Measurements from ENCODE around the gene TM4SF4. TPM values are rescaled to one million over a fixed set of nuclear protein-coding genes. Genes with fewer than 3 reads are reported as not detected.

Gene TM4SF4
- total RNA-seq, 1 experiment from 2014 or later: 1.4 TPM

DNA sequence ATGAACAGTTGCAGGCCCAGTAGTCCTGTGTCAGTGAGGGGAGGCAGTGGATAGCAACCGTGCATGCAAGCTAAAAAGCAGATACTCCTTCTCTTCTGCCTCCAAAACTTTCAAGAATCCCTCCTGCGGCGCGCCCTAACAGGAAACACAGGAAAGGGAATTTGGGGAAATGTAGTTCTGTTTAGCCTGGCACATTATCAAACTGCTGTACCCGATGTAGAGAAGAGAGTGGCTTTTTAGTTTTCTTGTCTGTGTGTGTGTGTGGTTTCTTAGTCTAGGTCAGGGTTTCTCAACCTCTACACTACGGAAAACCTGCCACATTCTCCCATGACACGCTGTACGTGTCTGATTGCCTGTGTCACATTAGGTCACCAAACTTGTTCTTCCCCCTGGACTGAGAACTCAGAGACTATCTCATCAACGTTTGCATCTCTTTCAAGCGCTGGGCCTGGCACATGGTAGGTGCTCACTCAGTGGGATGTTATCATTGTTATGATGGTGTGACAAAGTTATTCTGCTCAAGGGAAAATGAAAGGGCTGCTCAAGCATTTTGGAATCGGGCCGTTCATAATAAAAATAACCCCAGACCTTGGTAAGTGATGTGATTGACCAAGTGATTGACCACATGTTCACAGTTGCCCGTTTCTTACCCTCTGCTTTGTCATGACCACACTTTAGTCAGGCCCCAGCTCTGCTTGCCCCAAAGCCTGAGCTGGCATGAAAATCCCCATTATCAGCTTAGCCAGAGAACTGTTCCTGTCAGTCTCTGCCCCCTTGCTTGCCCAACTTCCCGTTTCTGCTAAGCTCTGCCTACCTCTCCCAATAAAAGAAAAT is 33.2 kb downstream of the TM4SF4 start:
- ATAC-seq: no peak
- TF ChIP-seq CREB1 (CRISPR knock-in tag; IDR thresholded peaks at IDR 0.05) (no peak), ZNF671 (CRISPR knock-in tag; IDR thresholded peaks at IDR 0.05) (no peak)
- TF ChIP-seq, protein P1, sequence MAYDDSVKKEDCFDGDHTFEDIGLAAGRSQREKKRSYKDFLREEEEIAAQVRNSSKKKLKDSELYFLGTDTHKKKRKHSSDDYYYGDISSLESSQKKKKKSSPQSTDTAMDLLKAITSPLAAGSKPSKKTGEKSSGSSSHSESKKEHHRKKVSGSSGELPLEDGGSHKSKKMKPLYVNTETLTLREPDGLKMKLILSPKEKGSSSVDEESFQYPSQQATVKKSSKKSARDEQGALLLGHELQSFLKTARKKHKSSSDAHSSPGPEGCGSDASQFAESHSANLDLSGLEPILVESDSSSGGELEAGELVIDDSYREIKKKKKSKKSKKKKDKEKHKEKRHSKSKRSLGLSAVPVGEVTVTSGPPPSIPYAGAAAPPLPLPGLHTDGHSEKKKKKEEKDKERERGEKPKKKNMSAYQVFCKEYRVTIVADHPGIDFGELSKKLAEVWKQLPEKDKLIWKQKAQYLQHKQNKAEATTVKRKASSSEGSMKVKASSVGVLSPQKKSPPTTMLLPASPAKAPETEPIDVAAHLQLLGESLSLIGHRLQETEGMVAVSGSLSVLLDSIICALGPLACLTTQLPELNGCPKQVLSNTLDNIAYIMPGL (CRISPR knock-in tag; IDR thresholded peaks at IDR 0.05): no peak
- DNase-seq (ENCODE audit: low spot score): no peak
- H3K4me1 Mint-ChIP-seq: no peaks in the 10 kb centered on the region; the same call in 1 of the 2 replicates
- POLR2A ChIA-PET: no interaction called here
- H3K9me3 Mint-ChIP-seq: no peaks in the 10 kb centered on the region
- H3K27me3 Mint-ChIP-seq (ENCODE audit: low read depth): no peaks in the 10 kb centered on the region
- H3K4me3 Mint-ChIP-seq: no peak overlapping the region
- H3K27ac Mint-ChIP-seq: no peak overlapping the region
- no peaks in the 10 kb centered on the region for H3K36me3 Mint-ChIP-seq
- CTCF ChIA-PET: interaction anchor here (0.6 to 2.3 kb wide), 4 partner anchors 210 to 538 kb away, joined by 3 to 6 read pairs (median 3); no protein-coding TSS in a partner anchor

DNA sequence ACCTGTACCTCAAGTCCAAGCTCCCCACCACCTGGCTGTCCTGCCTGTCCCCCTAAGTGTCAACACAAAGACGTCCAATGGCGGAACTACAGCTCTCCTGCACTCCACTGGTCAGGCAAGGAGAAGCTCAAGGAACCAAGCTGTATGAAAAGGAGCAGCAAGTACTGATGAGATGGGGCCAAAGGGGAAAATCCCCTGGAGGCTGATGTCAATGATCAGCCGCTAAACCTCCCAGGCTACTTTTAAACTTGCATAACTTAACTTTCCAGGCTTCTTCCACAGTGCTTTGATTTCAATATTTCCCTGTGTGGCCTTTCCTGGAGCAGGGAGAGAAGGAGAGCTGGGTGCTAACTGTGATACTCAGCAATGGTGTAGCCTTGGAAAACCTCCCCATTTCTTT is 35.0 kb downstream of the TM4SF4 start:
- no peak for DNase-seq (ENCODE audit: low spot score)
- no peak for ATAC-seq
- no peaks in the 10 kb centered on the region for H3K9me3 Mint-ChIP-seq
- no peaks in the 10 kb centered on the region for H3K27me3 Mint-ChIP-seq (ENCODE audit: low read depth)
- ChIA-PET POLR2A (no interaction called here), CTCF (interaction anchor here (0.7 to 1.5 kb wide), 6 partner anchors 15 to 299 kb away, joined by 3 to 5 read pairs (median 4); no protein-coding TSS in a partner anchor)
- H3K27ac Mint-ChIP-seq: no peak overlapping the region
- H3K4me3 Mint-ChIP-seq: no peak overlapping the region
- H3K4me1 Mint-ChIP-seq: no peaks in the 10 kb centered on the region; the same call in 1 of the 2 replicates
- H3K36me3 Mint-ChIP-seq: no peaks in the 10 kb centered on the region
- no peak for TF ChIP-seq FOXP1 (CRISPR knock-in tag; IDR thresholded peaks at IDR 0.05; ENCODE audit: borderline replicate concordance)
- TF ChIP-seq ZNF232 (CRISPR knock-in tag; IDR thresholded peaks at IDR 0.05): no peak
- TF ChIP-seq, protein P2, sequence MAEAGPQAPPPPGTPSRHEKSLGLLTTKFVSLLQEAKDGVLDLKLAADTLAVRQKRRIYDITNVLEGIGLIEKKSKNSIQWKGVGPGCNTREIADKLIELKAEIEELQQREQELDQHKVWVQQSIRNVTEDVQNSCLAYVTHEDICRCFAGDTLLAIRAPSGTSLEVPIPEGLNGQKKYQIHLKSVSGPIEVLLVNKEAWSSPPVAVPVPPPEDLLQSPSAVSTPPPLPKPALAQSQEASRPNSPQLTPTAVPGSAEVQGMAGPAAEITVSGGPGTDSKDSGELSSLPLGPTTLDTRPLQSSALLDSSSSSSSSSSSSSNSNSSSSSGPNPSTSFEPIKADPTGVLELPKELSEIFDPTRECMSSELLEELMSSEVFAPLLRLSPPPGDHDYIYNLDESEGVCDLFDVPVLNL (CRISPR knock-in tag; IDR thresholded peaks at IDR 0.05; ENCODE audit: borderline replicate concordance, low read depth): no peak
- TF ChIP-seq NR2C2 (CRISPR knock-in tag; IDR thresholded peaks at IDR 0.05): no peak
- TF ChIP-seq, protein P3, sequence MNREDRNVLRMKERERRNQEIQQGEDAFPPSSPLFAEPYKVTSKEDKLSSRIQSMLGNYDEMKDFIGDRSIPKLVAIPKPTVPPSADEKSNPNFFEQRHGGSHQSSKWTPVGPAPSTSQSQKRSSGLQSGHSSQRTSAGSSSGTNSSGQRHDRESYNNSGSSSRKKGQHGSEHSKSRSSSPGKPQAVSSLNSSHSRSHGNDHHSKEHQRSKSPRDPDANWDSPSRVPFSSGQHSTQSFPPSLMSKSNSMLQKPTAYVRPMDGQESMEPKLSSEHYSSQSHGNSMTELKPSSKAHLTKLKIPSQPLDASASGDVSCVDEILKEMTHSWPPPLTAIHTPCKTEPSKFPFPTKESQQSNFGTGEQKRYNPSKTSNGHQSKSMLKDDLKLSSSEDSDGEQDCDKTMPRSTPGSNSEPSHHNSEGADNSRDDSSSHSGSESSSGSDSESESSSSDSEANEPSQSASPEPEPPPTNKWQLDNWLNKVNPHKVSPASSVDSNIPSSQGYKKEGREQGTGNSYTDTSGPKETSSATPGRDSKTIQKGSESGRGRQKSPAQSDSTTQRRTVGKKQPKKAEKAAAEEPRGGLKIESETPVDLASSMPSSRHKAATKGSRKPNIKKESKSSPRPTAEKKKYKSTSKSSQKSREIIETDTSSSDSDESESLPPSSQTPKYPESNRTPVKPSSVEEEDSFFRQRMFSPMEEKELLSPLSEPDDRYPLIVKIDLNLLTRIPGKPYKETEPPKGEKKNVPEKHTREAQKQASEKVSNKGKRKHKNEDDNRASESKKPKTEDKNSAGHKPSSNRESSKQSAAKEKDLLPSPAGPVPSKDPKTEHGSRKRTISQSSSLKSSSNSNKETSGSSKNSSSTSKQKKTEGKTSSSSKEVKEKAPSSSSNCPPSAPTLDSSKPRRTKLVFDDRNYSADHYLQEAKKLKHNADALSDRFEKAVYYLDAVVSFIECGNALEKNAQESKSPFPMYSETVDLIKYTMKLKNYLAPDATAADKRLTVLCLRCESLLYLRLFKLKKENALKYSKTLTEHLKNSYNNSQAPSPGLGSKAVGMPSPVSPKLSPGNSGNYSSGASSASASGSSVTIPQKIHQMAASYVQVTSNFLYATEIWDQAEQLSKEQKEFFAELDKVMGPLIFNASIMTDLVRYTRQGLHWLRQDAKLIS (CRISPR knock-in tag; IDR thresholded peaks at IDR 0.05; ENCODE audit: borderline replicate concordance): no peak
- TF ChIP-seq, protein P4, sequence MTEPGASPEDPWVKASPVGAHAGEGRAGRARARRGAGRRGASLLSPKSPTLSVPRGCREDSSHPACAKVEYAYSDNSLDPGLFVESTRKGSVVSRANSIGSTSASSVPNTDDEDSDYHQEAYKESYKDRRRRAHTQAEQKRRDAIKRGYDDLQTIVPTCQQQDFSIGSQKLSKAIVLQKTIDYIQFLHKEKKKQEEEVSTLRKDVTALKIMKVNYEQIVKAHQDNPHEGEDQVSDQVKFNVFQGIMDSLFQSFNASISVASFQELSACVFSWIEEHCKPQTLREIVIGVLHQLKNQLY (CRISPR knock-in tag; IDR thresholded peaks at IDR 0.05): no peak
- TF ChIP-seq MXD4 (CRISPR knock-in tag; IDR thresholded peaks at IDR 0.05; ENCODE audit: borderline replicate concordance): no peak
- TF ChIP-seq, protein P5, sequence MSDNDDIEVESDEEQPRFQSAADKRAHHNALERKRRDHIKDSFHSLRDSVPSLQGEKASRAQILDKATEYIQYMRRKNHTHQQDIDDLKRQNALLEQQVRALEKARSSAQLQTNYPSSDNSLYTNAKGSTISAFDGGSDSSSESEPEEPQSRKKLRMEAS (CRISPR knock-in tag; IDR thresholded peaks at IDR 0.05): no peak
- TF ChIP-seq, protein P6, sequence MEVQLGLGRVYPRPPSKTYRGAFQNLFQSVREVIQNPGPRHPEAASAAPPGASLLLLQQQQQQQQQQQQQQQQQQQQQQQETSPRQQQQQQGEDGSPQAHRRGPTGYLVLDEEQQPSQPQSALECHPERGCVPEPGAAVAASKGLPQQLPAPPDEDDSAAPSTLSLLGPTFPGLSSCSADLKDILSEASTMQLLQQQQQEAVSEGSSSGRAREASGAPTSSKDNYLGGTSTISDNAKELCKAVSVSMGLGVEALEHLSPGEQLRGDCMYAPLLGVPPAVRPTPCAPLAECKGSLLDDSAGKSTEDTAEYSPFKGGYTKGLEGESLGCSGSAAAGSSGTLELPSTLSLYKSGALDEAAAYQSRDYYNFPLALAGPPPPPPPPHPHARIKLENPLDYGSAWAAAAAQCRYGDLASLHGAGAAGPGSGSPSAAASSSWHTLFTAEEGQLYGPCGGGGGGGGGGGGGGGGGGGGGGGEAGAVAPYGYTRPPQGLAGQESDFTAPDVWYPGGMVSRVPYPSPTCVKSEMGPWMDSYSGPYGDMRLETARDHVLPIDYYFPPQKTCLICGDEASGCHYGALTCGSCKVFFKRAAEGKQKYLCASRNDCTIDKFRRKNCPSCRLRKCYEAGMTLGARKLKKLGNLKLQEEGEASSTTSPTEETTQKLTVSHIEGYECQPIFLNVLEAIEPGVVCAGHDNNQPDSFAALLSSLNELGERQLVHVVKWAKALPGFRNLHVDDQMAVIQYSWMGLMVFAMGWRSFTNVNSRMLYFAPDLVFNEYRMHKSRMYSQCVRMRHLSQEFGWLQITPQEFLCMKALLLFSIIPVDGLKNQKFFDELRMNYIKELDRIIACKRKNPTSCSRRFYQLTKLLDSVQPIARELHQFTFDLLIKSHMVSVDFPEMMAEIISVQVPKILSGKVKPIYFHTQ (CRISPR knock-in tag; IDR thresholded peaks at IDR 0.05): no peak
- TF ChIP-seq, protein P7, sequence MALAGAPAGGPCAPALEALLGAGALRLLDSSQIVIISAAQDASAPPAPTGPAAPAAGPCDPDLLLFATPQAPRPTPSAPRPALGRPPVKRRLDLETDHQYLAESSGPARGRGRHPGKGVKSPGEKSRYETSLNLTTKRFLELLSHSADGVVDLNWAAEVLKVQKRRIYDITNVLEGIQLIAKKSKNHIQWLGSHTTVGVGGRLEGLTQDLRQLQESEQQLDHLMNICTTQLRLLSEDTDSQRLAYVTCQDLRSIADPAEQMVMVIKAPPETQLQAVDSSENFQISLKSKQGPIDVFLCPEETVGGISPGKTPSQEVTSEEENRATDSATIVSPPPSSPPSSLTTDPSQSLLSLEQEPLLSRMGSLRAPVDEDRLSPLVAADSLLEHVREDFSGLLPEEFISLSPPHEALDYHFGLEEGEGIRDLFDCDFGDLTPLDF (CRISPR knock-in tag; IDR thresholded peaks at IDR 0.05): no peak
- TF ChIP-seq, protein P8, sequence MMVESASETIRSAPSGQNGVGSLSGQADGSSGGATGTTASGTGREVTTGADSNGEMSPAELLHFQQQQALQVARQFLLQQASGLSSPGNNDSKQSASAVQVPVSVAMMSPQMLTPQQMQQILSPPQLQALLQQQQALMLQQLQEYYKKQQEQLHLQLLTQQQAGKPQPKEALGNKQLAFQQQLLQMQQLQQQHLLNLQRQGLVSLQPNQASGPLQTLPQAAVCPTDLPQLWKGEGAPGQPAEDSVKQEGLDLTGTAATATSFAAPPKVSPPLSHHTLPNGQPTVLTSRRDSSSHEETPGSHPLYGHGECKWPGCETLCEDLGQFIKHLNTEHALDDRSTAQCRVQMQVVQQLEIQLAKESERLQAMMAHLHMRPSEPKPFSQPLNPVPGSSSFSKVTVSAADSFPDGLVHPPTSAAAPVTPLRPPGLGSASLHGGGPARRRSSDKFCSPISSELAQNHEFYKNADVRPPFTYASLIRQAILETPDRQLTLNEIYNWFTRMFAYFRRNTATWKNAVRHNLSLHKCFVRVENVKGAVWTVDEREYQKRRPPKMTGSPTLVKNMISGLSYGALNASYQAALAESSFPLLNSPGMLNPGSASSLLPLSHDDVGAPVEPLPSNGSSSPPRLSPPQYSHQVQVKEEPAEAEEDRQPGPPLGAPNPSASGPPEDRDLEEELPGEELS (CRISPR knock-in tag; IDR thresholded peaks at IDR 0.05): no peak
- TF ChIP-seq, protein P9, sequence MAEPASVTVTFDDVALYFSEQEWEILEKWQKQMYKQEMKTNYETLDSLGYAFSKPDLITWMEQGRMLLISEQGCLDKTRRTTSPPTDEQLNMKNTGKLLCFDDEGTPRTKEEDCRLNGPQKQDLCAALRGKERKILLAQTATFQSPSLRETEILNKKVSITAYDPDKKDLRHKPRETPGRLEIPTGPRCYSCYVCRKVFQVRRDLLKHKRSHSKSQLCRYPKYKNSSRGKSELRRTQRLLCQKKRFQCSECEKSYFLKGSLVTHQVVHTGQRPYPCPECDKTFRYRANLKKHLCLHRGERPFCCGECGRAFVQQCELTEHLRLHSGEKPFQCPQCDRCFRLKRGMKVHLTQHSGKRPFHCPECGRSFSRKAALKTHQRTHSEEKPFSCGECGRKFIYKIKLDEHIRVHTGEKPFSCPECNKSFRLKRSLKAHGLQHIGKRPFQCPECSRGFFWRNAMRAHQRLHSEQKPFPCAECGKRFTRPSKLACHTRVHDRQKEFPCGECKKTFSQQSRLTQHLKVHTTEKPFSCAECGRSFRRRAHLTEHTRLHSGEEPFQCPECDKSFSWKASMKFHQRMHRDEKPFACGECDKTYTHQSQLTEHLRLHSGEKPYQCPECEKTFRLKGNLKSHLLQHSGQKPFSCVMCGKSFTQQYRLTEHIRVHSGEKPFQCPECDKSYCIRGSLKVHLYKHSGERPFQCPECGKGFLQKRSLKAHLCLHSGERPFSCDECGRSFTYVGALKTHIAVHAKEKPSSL (CRISPR knock-in tag; conservative IDR thresholded peaks at IDR 0.05): no peak
- no peak for TF ChIP-seq ZNF396 (CRISPR knock-in tag; IDR thresholded peaks at IDR 0.05; ENCODE audit: borderline replicate concordance)
